ENCODE data around the gene DENND2D. TPM values are rescaled to one million over a fixed set of nuclear protein-coding genes. Genes with fewer than 3 reads are reported as not detected.

The DENND2D gene
- total RNA-seq, 2 donors from 2014 or later, result 0.89 to 2.6 TPM

- no peak overlapping the region for H3K27ac ChIP-seq (ENCODE audit: low read depth, low read length)
- H3K9me3 ChIP-seq (ENCODE audit: control insufficient read depth, low read length), result no peaks in the 10 kb centered on the region
- TF ChIP-seq CTCF (conservative IDR thresholded peaks at IDR 0.05), result no peak
- H3K9me3 Mint-ChIP-seq, result no peaks in the 10 kb centered on the region
- DNase-seq, result no peak
- H3K27me3 Mint-ChIP-seq (ENCODE audit: insufficient read depth), result peaks cover 3% of the 10 kb centered on the region
- H3K9ac ChIP-seq (ENCODE audit: extremely low read depth, low read length, poor library complexity, severe bottlenecking), result no peak overlapping the region
- no peaks in the 10 kb centered on the region for H3K36me3 Mint-ChIP-seq (ENCODE audit: low read depth)
- no peak overlapping the region for H3K4me3 Mint-ChIP-seq
- H3K4me1 Mint-ChIP-seq, result peaks cover 11% of the 10 kb centered on the region
- H3K27ac Mint-ChIP-seq, result no peak overlapping the region
- H3K27me3 ChIP-seq (ENCODE audit: control insufficient read depth, insufficient read depth, low read length, poor library complexity, severe bottlenecking), result no peaks in the 10 kb centered on the region
- WGBS, 2 experiments (ENCODE audit: insufficient coverage in 1 of 2, insufficient read length in 1 of 2), result 93 to 100% methylated on average over 1 to 5 of the region's 5 CpGs
- H3K36me3 ChIP-seq (ENCODE audit: control insufficient read depth, insufficient read depth, low read length), result no peaks in the 10 kb centered on the region
- no peak overlapping the region for H3K4me3 ChIP-seq (ENCODE audit: low read length)
- peaks cover 5% of the 10 kb centered on the region for H3K4me1 ChIP-seq (ENCODE audit: control insufficient read depth, insufficient read depth, low read length)
Observed at GRCh38 chr1:111198836-111199235, 1.6 kb downstream of the DENND2D start.

- Mint-ChIP-seq H3K9me3 (no peaks in the 10 kb centered on the region), H3K4me3 (no peak overlapping the region), H3K36me3 (ENCODE audit: low read depth) (no peaks in the 10 kb centered on the region), H3K27ac (no peak overlapping the region), H3K27me3 (ENCODE audit: insufficient read depth) (no peaks in the 10 kb centered on the region), H3K4me1 (peaks cover 12% of the 10 kb centered on the region)
- Histone ChIP-seq H3K9me3 (ENCODE audit: control insufficient read depth, low read length) (no peaks in the 10 kb centered on the region), H3K36me3 (ENCODE audit: control insufficient read depth, insufficient read depth, low read length) (no peaks in the 10 kb centered on the region), H3K27ac (ENCODE audit: low read depth, low read length) (no peak overlapping the region), H3K4me3 (ENCODE audit: low read length) (no peak overlapping the region), H3K27me3 (ENCODE audit: control insufficient read depth, insufficient read depth, low read length, poor library complexity, severe bottlenecking) (no peaks in the 10 kb centered on the region), H3K9ac (ENCODE audit: extremely low read depth, low read length, poor library complexity, severe bottlenecking) (no peak overlapping the region), H3K4me1 (ENCODE audit: control insufficient read depth, insufficient read depth, low read length) (peaks cover 9% of the 10 kb centered on the region)
- 51 to 57% methylated on average over 4 to 6 of the region's 6 CpGs for WGBS, 2 experiments (ENCODE audit: insufficient coverage in 1 of 2, insufficient read length in 1 of 2)
- peak; percentile 85 for TF ChIP-seq CTCF (conservative IDR thresholded peaks at IDR 0.05)
- peak; percentile 91 for DNase-seq
Observed at GRCh38 chr1:111197598-111198284, 2.7 kb downstream of the DENND2D start.

- 91 to 92% methylated on average over 2 of the region's 2 CpGs for whole genome bisulfite sequencing, 2 experiments (ENCODE audit: insufficient coverage in 1 of 2, insufficient read length in 1 of 2)
- no peak overlapping the region for H3K27ac Mint-ChIP-seq
- Histone ChIP-seq H3K36me3 (ENCODE audit: control insufficient read depth, insufficient read depth, low read length) (no peaks in the 10 kb centered on the region), H3K27ac (ENCODE audit: low read depth, low read length) (no peak overlapping the region), H3K4me1 (ENCODE audit: control insufficient read depth, insufficient read depth, low read length) (peaks cover 17% of the 10 kb centered on the region), H3K4me3 (ENCODE audit: low read length) (no peak overlapping the region), H3K9me3 (ENCODE audit: control insufficient read depth, low read length) (no peaks in the 10 kb centered on the region), H3K9ac (ENCODE audit: extremely low read depth, low read length, poor library complexity, severe bottlenecking) (no peak overlapping the region), H3K27me3 (ENCODE audit: control insufficient read depth, insufficient read depth, low read length, poor library complexity, severe bottlenecking) (no peaks in the 10 kb centered on the region)
- H3K27me3 Mint-ChIP-seq (ENCODE audit: insufficient read depth), result no peaks in the 10 kb centered on the region
- no peak for TF ChIP-seq CTCF (conservative IDR thresholded peaks at IDR 0.05)
- no peak overlapping the region for H3K4me3 Mint-ChIP-seq
- H3K36me3 Mint-ChIP-seq (ENCODE audit: low read depth), result no peaks in the 10 kb centered on the region
- DNase-seq, result no peak
- peaks cover 24% of the 10 kb centered on the region for H3K4me1 Mint-ChIP-seq
- H3K9me3 Mint-ChIP-seq, result no peaks in the 10 kb centered on the region
Observed at GRCh38 chr1:111196213-111196612, 4.2 kb downstream of the DENND2D start.

Measured in endodermal cell (in vitro differentiated cells).